ENCODE results near the gene ZNF697. TPM values are rescaled to one million over a fixed set of nuclear protein-coding genes. Genes with fewer than 3 reads are reported as not detected.

The ZNF697 gene
- total RNA-seq, 3 donors from 2014 or later: 4.2 to 9.5 (median 7.0) TPM

DNA sequence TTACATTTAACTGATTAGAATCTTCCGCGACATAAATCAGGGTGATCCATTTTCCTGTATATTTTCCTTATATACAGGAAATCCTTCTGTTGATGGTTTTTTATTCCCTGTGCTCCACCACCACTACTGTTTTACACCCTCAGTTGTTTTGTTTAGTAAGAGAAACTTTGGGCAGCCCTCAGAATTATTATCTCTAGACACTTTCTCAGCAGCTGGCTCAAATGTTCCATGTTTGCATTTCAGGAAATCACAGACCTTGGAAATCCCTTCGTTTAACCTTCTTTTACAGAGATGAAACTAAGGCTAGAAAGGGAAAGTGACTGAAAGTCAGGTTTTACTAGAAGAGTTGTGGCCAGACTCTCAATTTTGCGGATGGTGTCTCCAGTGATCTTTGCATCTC is 15.2 kb downstream of the ZNF697 start:
- Histone ChIP-seq H3K36me3 (no peaks in the 10 kb centered on the region), H3K27me3 (no peaks in the 10 kb centered on the region), H3K4me3 (no peak overlapping the region), H3K4me1 (peaks cover 5 to 9% of the 10 kb centered on the region in 2 donors), H3K9me3 (no peaks in the 10 kb centered on the region), H3K27ac (peak overlapping the region; percentile 83 to 88)
- intact Hi-C loops (cut with DNase I; ENCODE audit: low total_unique reads): no loop called here
- no peak for TF ChIP-seq POLR2A (IDR thresholded peaks at IDR 0.05)
- no peak for TF ChIP-seq POLR2AphosphoS5 (IDR thresholded peaks at IDR 0.05)
- no peak for TF ChIP-seq CTCF (IDR thresholded peaks at IDR 0.05)
- no peak for DNase-seq (ENCODE audit: low spot score in 2 of 2)

- H3K27me3 ChIP-seq: no peaks in the 10 kb centered on the region
- H3K4me1 ChIP-seq: peaks cover 5 to 12% of the 10 kb centered on the region in 2 donors
- H3K36me3 ChIP-seq: no peaks in the 10 kb centered on the region
- intact Hi-C loops (cut with DNase I; ENCODE audit: low total_unique reads): no loop called here
- peak overlapping the region; percentile 83 to 88 for H3K27ac ChIP-seq
- TF ChIP-seq POLR2A (IDR thresholded peaks at IDR 0.05) (no peak), POLR2AphosphoS5 (IDR thresholded peaks at IDR 0.05) (no peak), CTCF (IDR thresholded peaks at IDR 0.05) (no peak)
- H3K4me3 ChIP-seq: peak overlapping the region in 2 of 3 donors; percentile 44 to 68
- no peaks in the 10 kb centered on the region for H3K9me3 ChIP-seq
- no peak for DNase-seq (ENCODE audit: low spot score in 2 of 2)
Measured at GRCh38 chr1:119632103-119632490, 16.0 kb downstream of the ZNF697 start.

DNA sequence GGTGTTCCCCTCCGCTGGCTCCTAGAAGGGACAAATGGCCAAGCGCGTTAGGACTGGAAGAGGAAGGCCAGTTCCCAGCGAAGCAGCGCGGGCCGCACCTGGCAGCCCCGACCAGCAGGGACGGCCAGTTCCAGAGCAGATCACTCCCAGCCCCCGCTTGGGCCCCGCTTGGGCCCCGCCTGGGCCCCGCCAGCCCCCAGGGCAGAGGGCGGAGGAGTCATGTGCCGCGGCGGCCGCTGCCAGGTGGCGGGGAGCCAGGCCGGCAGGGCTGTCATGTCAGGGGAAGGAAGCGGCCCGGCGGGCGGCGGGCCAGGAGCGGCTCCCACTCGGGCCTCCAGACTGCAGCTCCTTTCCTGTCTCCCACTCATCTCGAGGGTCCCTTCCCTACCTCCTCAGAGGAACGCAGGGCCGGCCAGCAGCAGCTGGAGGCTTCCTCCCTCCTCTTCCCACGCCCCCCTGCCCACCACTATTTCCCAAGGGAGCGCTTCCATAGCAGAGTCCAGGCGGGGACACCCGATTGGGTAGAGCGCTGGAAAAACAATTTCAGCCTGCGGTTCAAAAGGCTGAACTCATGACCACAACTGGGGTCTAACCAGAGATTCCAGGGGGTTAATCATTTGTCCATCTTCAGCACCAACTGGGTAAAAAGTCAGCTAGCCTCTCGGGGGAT is 16.5 kb downstream of the ZNF697 start:
- no peaks in the 10 kb centered on the region for H3K9me3 ChIP-seq
- H3K4me1 ChIP-seq: peaks cover 5 to 14% of the 10 kb centered on the region in 2 donors
- DNase-seq (ENCODE audit: low spot score in 2 of 2): peak; percentile 82 to 91
- H3K27me3 ChIP-seq: no peaks in the 10 kb centered on the region
- H3K36me3 ChIP-seq: no peaks in the 10 kb centered on the region
- peak overlapping the region; percentile 83 to 88 for H3K27ac ChIP-seq
- TF ChIP-seq POLR2A (IDR thresholded peaks at IDR 0.05) (no peak), POLR2AphosphoS5 (IDR thresholded peaks at IDR 0.05) (peak; percentile 66 to 80 (median 69)), CTCF (IDR thresholded peaks at IDR 0.05) (peak in 1 of 3 donors; percentile 10)
- H3K4me3 ChIP-seq: peak overlapping the region; percentile 37 to 68 (median 44)
- intact Hi-C loops (cut with DNase I; ENCODE audit: low total_unique reads): no loop called here

GRCh38 chr1:119631086-119631432 is 17.0 kb downstream of the ZNF697 start:
- peaks cover 5 to 14% of the 10 kb centered on the region in 2 donors for H3K4me1 ChIP-seq
- TF ChIP-seq POLR2A (IDR thresholded peaks at IDR 0.05) (no peak), POLR2AphosphoS5 (IDR thresholded peaks at IDR 0.05) (no peak), CTCF (IDR thresholded peaks at IDR 0.05) (no peak)
- DNase-seq (ENCODE audit: low spot score in 2 of 2): no peak
- intact Hi-C loops (cut with DNase I; ENCODE audit: low total_unique reads): no loop called here
- no peaks in the 10 kb centered on the region for H3K36me3 ChIP-seq
- peak overlapping the region; percentile 37 to 68 (median 44) for H3K4me3 ChIP-seq
- H3K9me3 ChIP-seq: no peaks in the 10 kb centered on the region
- peak overlapping the region; percentile 83 to 88 for H3K27ac ChIP-seq
- H3K27me3 ChIP-seq: no peaks in the 10 kb centered on the region

- no peaks in the 10 kb centered on the region for H3K36me3 ChIP-seq
- H3K9me3 ChIP-seq: no peaks in the 10 kb centered on the region
- DNase-seq (ENCODE audit: low spot score in 2 of 2): no peak
- TF ChIP-seq POLR2AphosphoS5 (IDR thresholded peaks at IDR 0.05): no peak
- TF ChIP-seq POLR2A (IDR thresholded peaks at IDR 0.05): no peak
- TF ChIP-seq CTCF (IDR thresholded peaks at IDR 0.05): no peak
- no peaks in the 10 kb centered on the region for H3K27me3 ChIP-seq
- H3K4me3 ChIP-seq: no peak overlapping the region
- intact Hi-C loops (cut with DNase I; ENCODE audit: low total_unique reads): no loop called here
- H3K27ac ChIP-seq: peak overlapping the region; percentile 50 to 56
- H3K4me1 ChIP-seq: peaks cover 2 to 9% of the 10 kb centered on the region in 2 donors
Measured at GRCh38 chr1:119626841-119627240, 21.2 kb downstream of the ZNF697 start.

Data from breast epithelium (tissue), 4 donors.